ENCODE data around the gene PMPCA. TPM values are rescaled to one million over a fixed set of nuclear protein-coding genes. Genes with fewer than 3 reads are reported as not detected.
"Not testable (repeated sequence)": the region's sequence is repeated elsewhere in the genome, so short reads cannot be mapped to it uniquely, and the experiment has no call there.

The PMPCA gene
- total RNA-seq, 2 donors from 2014 or later: 61.9 to 62.7 TPM

DNA sequence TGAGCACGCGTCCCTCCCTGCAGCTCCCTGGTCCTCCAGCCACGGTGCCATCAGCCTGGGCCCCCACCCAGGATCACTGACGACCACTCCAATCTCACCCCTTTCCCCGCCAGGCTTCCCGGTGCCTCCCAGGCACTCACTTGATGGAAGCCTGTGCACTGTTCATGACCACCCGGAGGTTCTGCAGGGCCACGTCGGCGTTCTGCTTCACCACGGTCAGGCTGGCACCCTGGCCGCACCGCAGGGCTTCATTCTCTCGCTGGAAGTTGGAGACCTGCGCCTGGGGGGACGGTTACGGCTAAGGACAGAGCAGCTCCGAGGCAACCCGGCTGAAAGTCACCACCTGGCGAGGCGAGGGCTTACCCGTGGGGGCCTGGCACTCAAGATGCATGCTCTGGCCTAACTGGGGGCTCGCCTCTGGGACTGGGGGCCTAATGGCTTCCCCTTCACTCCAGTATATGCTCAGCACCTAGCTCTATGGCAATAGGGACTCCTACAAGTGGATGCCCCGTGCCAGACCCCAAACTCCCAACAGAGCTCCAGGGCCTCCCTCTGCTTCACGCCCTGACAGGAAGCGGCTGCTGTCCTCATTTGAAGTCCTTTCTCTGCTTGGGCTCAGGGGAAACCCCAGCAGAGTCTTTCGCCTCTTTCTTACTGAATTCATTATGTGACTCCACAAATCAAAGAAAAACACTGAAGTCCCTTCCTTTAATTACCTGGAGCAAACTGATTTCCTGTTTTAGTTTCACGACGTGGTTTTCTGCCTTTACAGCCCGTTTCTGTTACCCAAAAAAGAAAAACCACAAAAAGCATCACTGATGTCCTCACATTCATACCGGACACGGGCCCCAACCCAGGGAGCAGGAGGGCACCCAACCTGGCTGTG lies 6.3 kb upstream of the PMPCA start:
- Mint-ChIP-seq H3K4me1 (ENCODE audit: low read depth) (peaks cover 72% of the 10 kb centered on the region), H3K4me3 (peak overlapping the region; percentile 79 to 87), H3K36me3 (ENCODE audit: insufficient read depth in 2 of 2) (peaks cover 4 to 20% of the 10 kb centered on the region in 2 donors), H3K27ac (peak overlapping the region; percentile 94), H3K27me3 (ENCODE audit: low read depth) (no peaks in the 10 kb centered on the region), H3K9me3 (no peaks in the 10 kb centered on the region)
- ATAC-seq (replicated peaks in 1 of 2) (peak; percentile 24 to 27), DNase-seq (peak; percentile 50 to 54)

DNA sequence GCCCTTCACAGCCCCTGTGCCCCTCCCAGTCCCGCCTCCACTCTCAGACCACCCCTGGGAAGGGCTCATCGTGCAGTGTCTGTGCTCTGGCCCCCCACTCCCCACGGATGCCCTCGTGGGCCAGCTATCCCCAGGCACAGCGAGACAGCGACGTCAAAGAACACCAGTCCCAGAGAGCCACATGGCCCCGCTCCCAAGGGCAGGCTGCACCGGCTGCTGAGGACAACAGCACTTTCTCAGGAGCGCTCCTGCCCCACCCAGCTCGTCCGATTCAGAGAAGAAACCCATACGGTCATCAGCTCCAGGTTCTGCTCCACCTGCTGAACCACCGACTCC lies 5.7 kb upstream of the PMPCA start:
- Mint-ChIP-seq H3K27ac (peak overlapping the region; percentile 94), H3K4me3 (peak overlapping the region; percentile 79 to 87), H3K4me1 (ENCODE audit: low read depth) (peaks cover 76% of the 10 kb centered on the region), H3K9me3 (no peaks in the 10 kb centered on the region), H3K36me3 (ENCODE audit: insufficient read depth in 2 of 2) (peaks cover 4 to 20% of the 10 kb centered on the region in 2 donors), H3K27me3 (ENCODE audit: low read depth) (no peaks in the 10 kb centered on the region)
- no peak for ATAC-seq (replicated peaks in 1 of 2)
- DNase-seq: no peak

- DNase-seq (no peak), ATAC-seq (replicated peaks in 1 of 2) (no peak)
- Mint-ChIP-seq H3K4me3 (peak overlapping the region in 1 of 2 donors; percentile 79), H3K27ac (no peak overlapping the region), H3K27me3 (ENCODE audit: low read depth) (no peaks in the 10 kb centered on the region), H3K4me1 (ENCODE audit: low read depth) (peaks cover 75% of the 10 kb centered on the region), H3K36me3 (ENCODE audit: insufficient read depth in 2 of 2) (peaks cover 4 to 20% of the 10 kb centered on the region in 2 donors), H3K9me3 (no peaks in the 10 kb centered on the region)
Measured at GRCh38 chr9:136405481-136405880, 5.0 kb upstream of the PMPCA start.

GRCh38 chr9:136405904-136406303 lies 4.6 kb upstream of the PMPCA start:
- H3K4me3 Mint-ChIP-seq; DNase-seq; H3K27ac Mint-ChIP-seq; ATAC-seq (replicated peaks in 1 of 2); H3K27me3 Mint-ChIP-seq (ENCODE audit: low read depth); H3K9me3 Mint-ChIP-seq: not testable (repeated sequence)
- peaks cover 4 to 20% of the 10 kb centered on the region in 2 donors for H3K36me3 Mint-ChIP-seq (ENCODE audit: insufficient read depth in 2 of 2)
- H3K4me1 Mint-ChIP-seq (ENCODE audit: low read depth): peaks cover 73% of the 10 kb centered on the region

DNA sequence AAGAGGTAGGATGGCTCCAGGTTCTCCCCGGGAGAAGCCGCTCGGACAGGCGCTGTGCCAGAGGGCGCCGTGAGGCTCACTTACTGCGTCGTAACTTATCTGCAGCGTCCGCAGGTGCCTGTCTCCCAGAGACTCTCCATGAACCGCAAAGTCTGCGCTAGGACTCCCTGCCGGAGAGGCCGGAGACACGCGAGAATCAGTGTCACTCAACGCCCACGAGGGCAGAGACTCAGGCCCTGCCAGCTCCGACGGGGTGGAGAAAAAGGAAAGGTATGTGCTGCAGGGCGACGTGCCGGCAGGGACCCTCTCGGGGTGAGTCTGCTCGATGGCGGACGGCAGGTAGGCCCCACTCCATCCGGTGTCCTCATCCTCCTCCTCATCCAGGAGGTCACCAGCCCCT lies 3.4 kb upstream of the PMPCA start:
- not testable (repeated sequence) for ATAC-seq (replicated peaks in 1 of 2); H3K27me3 Mint-ChIP-seq (ENCODE audit: low read depth); H3K27ac Mint-ChIP-seq; DNase-seq; H3K9me3 Mint-ChIP-seq
- peak overlapping the region in 1 of 2 donors; percentile 7 for H3K4me3 Mint-ChIP-seq
- H3K4me1 Mint-ChIP-seq (ENCODE audit: low read depth): peaks cover 76% of the 10 kb centered on the region
- H3K36me3 Mint-ChIP-seq (ENCODE audit: insufficient read depth in 2 of 2): peaks cover 7 to 22% of the 10 kb centered on the region in 2 donors

GRCh38 chr9:136407911-136408310 lies 2.5 kb upstream of the PMPCA start:
- Mint-ChIP-seq H3K9me3 (no peaks in the 10 kb centered on the region), H3K4me1 (ENCODE audit: low read depth) (peaks cover 80% of the 10 kb centered on the region)

DNA sequence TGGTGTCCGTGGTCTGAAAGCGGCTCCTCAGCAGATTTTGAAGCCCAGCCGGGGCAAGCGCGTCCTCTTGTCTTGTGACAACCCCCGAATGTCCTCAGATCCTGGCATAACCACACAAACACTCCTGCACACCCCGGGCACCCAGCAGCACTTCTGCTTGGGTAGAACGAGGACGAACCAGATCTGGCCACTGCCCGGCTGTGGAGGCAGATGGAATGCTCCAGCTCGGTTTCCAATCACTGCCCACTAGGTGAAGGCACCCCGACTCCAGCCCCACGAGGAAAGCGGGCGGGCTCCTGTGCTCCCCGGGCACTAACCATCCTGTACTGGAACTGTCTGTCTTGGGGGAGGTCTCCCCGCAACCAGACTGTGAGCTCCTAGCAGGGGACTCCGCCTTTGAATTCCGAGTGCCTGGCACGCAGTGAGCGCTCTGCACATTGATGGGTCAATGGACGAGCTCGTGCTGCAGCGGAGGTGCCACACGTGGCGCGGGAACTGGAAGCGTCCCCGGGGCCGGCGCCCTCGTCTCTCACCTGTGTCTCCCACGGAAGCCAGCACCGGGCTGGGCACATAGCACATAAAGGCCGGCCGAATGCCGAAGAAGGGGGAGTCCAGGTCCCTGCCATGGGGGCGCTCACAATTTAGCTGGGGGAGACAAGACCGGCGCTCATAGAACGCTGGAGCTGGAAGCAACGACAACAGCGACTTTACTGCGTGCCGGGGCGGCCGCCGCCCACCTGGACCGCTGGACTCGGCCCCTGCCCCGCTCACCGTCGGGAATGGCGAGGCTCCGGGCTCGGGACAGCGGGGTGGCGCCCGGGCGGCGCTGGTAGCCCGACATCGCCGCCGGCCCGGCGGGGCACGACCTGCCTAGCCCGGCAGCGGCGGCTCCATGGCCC lies 652 bp upstream of the PMPCA start:
- Mint-ChIP-seq H3K27ac (peak overlapping the region; percentile 82), H3K27me3 (ENCODE audit: low read depth) (no peaks in the 10 kb centered on the region), H3K36me3 (ENCODE audit: insufficient read depth in 2 of 2) (peaks cover 5 to 25% of the 10 kb centered on the region in 2 donors), H3K4me3 (peak overlapping the region; percentile 91 to 94), H3K4me1 (ENCODE audit: low read depth) (peaks cover 72% of the 10 kb centered on the region), H3K9me3 (no peaks in the 10 kb centered on the region)
- peak; percentile 46 to 48 for DNase-seq
- peak; percentile 27 to 43 for ATAC-seq (replicated peaks in 1 of 2)

More at GRCh38 chr9:136407911-136408310, 2.5 kb upstream of the PMPCA start:
- H3K27ac Mint-ChIP-seq: no peak overlapping the region
- peak overlapping the region; percentile 41 to 91 for H3K4me3 Mint-ChIP-seq
- peak; percentile 25 to 37 for DNase-seq
- no peaks in the 10 kb centered on the region for H3K27me3 Mint-ChIP-seq (ENCODE audit: low read depth)
- H3K36me3 Mint-ChIP-seq (ENCODE audit: insufficient read depth in 2 of 2): peaks cover 5 to 21% of the 10 kb centered on the region in 2 donors
- no peak for ATAC-seq (replicated peaks in 1 of 2)

DNA sequence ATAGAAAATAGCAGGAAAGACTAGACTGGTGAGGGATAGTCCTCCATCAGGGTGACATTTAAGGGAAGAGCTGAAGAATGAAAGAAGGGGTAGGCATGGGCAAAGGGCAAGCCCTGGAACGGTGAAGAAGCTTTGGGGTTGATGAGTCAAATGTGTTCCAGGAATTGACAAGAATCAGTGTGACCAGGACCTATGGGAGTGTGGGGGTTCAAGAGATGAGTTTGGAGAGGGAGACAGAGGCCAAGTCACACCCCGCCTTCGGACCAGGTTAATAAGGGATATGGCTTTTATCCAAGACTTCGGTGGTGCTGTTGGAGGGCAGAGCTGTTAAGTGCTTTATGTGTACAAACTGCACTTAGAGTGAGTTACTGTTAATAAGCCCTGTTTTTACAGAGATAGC lies 920 bp downstream of the PMPCA start:
- Mint-ChIP-seq H3K36me3 (ENCODE audit: insufficient read depth in 2 of 2) (peaks cover 5 to 22% of the 10 kb centered on the region in 2 donors), H3K4me3 (peak overlapping the region; percentile 94 to 96), H3K27me3 (ENCODE audit: low read depth) (no peaks in the 10 kb centered on the region), H3K9me3 (no peaks in the 10 kb centered on the region), H3K27ac (peak overlapping the region; percentile 83), H3K4me1 (ENCODE audit: low read depth) (peaks cover 59% of the 10 kb centered on the region)
- ATAC-seq (replicated peaks in 1 of 2): no peak
- no peak for DNase-seq

DNA sequence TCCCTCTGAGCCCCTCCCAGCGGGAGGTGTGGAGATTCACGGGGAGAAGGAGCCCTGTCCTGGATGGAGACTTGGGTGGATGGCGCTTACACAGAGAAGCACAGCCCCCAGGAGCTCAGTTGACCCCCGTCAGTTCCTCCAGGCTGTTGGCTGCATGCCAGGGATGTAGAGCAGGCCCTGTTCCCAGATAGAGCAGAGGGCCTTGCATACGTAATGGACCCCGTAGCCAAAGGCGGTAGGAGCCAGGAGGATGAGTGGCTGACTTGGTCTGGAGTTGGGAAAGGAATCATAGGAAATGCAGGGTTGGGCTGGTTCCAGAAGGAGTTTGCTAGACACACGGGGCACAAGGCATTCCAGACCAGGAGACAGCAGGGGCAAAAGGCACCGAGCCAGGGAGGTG lies 2.5 kb downstream of the PMPCA start:
- ATAC-seq (replicated peaks in 1 of 2) (no peak), DNase-seq (no peak)
- no peaks in the 10 kb centered on the region for H3K27me3 Mint-ChIP-seq (ENCODE audit: low read depth)
- H3K27ac Mint-ChIP-seq: no peak overlapping the region
- H3K36me3 Mint-ChIP-seq (ENCODE audit: insufficient read depth in 2 of 2): peaks cover 2 to 20% of the 10 kb centered on the region in 2 donors
- H3K4me1 Mint-ChIP-seq (ENCODE audit: low read depth): peaks cover 50% of the 10 kb centered on the region
- H3K9me3 Mint-ChIP-seq: no peaks in the 10 kb centered on the region
- no peak overlapping the region for H3K4me3 Mint-ChIP-seq

GRCh38 chr9:136416427-136416826 lies 6.0 kb downstream of the PMPCA start:
- Mint-ChIP-seq H3K4me1 (ENCODE audit: low read depth) (peaks cover 23% of the 10 kb centered on the region), H3K9me3 (no peaks in the 10 kb centered on the region), H3K27ac (no peak overlapping the region), H3K4me3 (no peak overlapping the region), H3K36me3 (ENCODE audit: insufficient read depth in 2 of 2) (peaks cover under 1 to 16% of the 10 kb centered on the region in 2 donors), H3K27me3 (ENCODE audit: low read depth) (no peaks in the 10 kb centered on the region)
- no peak for ATAC-seq (replicated peaks in 1 of 2)
- no peak for DNase-seq

- H3K4me1 Mint-ChIP-seq (ENCODE audit: low read depth): peaks cover 19% of the 10 kb centered on the region
- peaks cover 0 to 16% of the 10 kb centered on the region in 2 donors for H3K36me3 Mint-ChIP-seq (ENCODE audit: insufficient read depth in 2 of 2)
- H3K27ac Mint-ChIP-seq: no peak overlapping the region
- H3K9me3 Mint-ChIP-seq: no peaks in the 10 kb centered on the region
- no peaks in the 10 kb centered on the region for H3K27me3 Mint-ChIP-seq (ENCODE audit: low read depth)
- ATAC-seq (replicated peaks in 1 of 2) (no peak), DNase-seq (no peak)
- no peak overlapping the region for H3K4me3 Mint-ChIP-seq
Measured at GRCh38 chr9:136416914-136417313, 6.5 kb downstream of the PMPCA start.

- Mint-ChIP-seq H3K9me3 (no peaks in the 10 kb centered on the region), H3K4me3 (no peak overlapping the region), H3K36me3 (ENCODE audit: insufficient read depth in 2 of 2) (peaks cover 0 to 14% of the 10 kb centered on the region in 2 donors), H3K4me1 (ENCODE audit: low read depth) (peaks cover 5% of the 10 kb centered on the region), H3K27me3 (ENCODE audit: low read depth) (no peaks in the 10 kb centered on the region), H3K27ac (no peak overlapping the region)
- ATAC-seq (replicated peaks in 1 of 2) (no peak), DNase-seq (no peak)
Measured at GRCh38 chr9:136418182-136419091, 8.0 kb downstream of the PMPCA start.
